Cardiac muscle cell (in vitro differentiated cells and primary cell): ENCODE data around the gene ROBO4. TPM values are rescaled to one million over a fixed set of nuclear protein-coding genes. Genes with fewer than 3 reads are reported as not detected.

Experiments
- DNase-seq, 2 donors: peaks; one replicate each; pipeline versions ENCODE4 v3.0.0 to v3.0.0-alpha.2; 2010 to 2017; ENCODE audit warnings: low read depth in 1 of 2, low spot score in 1 of 2
- H3K27ac ChIP-seq: fragments of 200-600 bp; sonication (generic); 2 replicates; pipeline ENCODE4 v1.5.1; 2016
- H3K27me3 ChIP-seq: fragments of 200-600 bp; sonication (generic); 2 replicates; pipeline ENCODE4 v1.6.0; 2016; ENCODE audit warnings: control low read depth
- H3K36me3 ChIP-seq: fragments of 200-600 bp; sonication (generic); 2 replicates; pipeline ENCODE4 v1.5.1; 2016; ENCODE audit warnings: control low read depth
- H3K4me1 ChIP-seq: fragments of 200-600 bp; sonication (generic); 2 replicates; pipeline ENCODE4 v1.8.1; 2017; ENCODE audit warnings: low read depth, mild to moderate bottlenecking, mixed run types
- H3K4me3 ChIP-seq: fragments of 200-600 bp; sonication (generic); 2 replicates; pipeline ENCODE4 v1.5.1; 2016; ENCODE audit warnings: mild to moderate bottlenecking
- H3K9me3 ChIP-seq: fragments of 200-600 bp; sonication (generic); 2 replicates; pipeline ENCODE4 v1.5.1; 2017; ENCODE audit warnings: low read depth, mild to moderate bottlenecking, control low read depth
- polyA plus RNA-seq: library from polyadenylated mRNA; unstranded; fragments of >200 nt; fragmentation: Nextera tagmentation; extraction: Ambion mirVana; gene quantifications from 2 replicates; pipeline ENCODE4 v1.2.1, GENCODE V29; 2016
- total RNA-seq: library from RNA; depleted of rRNA; stranded (reverse); fragments of >200 nt; gene quantifications from 2 replicates; pipeline ENCODE4 v1.2.3, GENCODE V29; 2016
- TF ChIP-seq, protein P1 (sequence below): IDR thresholded peaks from 2 replicates; pipeline ENCODE4 v1.5.1; 2012; ENCODE audit warnings: low read depth, mild to moderate bottlenecking, low read length

Gene ROBO4
- total and polyA plus RNA-seq, 2 experiments from 2014 or later, result 0.21 to 2.4 TPM

DNA sequence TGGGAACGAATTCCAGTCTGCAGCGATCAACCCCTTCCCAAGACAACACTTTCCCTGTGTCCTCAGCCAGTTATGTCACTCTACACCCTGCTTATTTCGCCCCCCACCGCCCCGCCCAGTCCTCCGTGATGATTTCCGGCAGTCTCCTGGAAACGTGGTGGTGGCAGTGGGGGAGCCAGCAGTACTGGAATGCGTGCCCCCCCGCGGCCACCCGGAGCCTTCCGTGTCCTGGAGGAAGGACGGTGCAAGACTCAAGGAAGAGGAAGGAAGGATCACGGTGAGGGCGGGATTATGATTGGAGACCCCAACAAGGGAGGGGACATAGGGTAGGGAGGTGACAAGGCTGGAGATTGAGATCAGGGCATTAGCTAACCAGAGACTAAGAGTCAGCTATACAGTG lies 28.3 kb downstream of the ROBO4 start:
- Histone ChIP-seq H3K36me3 (no peaks in the 10 kb centered on the region), H3K9me3 (no peaks in the 10 kb centered on the region), H3K27me3 (peaks cover 100% of the 10 kb centered on the region), H3K4me3 (no peak overlapping the region), H3K27ac (no peak overlapping the region), H3K4me1 (peaks cover 5% of the 10 kb centered on the region)
- no peak for DNase-seq
- TF ChIP-seq, protein P1, sequence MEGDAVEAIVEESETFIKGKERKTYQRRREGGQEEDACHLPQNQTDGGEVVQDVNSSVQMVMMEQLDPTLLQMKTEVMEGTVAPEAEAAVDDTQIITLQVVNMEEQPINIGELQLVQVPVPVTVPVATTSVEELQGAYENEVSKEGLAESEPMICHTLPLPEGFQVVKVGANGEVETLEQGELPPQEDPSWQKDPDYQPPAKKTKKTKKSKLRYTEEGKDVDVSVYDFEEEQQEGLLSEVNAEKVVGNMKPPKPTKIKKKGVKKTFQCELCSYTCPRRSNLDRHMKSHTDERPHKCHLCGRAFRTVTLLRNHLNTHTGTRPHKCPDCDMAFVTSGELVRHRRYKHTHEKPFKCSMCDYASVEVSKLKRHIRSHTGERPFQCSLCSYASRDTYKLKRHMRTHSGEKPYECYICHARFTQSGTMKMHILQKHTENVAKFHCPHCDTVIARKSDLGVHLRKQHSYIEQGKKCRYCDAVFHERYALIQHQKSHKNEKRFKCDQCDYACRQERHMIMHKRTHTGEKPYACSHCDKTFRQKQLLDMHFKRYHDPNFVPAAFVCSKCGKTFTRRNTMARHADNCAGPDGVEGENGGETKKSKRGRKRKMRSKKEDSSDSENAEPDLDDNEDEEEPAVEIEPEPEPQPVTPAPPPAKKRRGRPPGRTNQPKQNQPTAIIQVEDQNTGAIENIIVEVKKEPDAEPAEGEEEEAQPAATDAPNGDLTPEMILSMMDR, result no peak

DNA sequence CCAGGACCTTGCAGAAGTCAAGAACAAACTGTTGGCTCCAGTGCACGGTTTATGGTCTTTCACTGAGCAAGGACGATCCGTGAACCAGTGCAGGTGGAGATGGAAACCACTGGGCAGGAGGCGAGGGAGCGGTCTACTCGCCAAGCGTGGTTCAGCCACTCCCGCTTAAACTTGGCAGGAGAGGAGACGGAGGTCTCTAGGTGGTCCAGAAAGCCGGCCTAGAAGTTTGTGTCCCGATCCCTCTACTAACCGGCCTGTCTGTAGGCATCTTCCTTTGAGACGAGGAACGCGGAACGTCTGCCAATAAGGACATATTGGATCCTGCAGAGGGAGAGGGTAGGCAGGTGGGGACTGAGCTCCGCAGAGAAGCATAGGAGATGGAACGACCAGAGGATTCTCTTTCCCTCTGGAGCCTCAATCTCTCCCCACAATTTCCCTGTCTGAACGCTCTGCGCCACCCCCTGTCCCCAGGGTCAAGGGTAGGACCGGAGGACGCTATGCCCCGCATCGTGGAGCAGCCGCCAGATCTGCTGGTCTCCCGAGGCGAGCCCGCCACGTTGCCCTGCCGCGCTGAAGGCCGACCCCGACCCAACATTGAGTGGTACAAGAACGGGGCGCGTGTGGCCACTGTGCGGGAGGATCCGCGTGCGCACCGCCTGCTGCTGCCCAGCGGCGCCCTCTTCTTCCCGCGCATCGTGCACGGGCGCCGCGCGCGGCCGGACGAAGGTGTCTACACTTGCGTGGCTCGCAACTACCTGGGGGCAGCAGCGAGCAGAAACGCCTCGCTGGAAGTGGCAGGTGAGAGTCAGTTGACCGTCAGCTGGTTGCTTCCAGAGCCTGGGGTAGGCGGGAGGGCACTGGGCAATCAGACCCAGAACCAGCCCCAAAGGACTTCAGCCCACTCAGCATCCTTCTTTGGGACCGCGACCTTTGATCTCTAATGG lies 29.1 kb downstream of the ROBO4 start:
- peaks cover 5% of the 10 kb centered on the region for H3K4me1 ChIP-seq
- no peaks in the 10 kb centered on the region for H3K9me3 ChIP-seq
- TF ChIP-seq, protein P1, result no peak
- no peak for DNase-seq
- H3K27ac ChIP-seq, result no peak overlapping the region
- H3K36me3 ChIP-seq, result no peaks in the 10 kb centered on the region
- peaks cover 100% of the 10 kb centered on the region for H3K27me3 ChIP-seq
- no peak overlapping the region for H3K4me3 ChIP-seq

GRCh38 chr11:124867700-124868099 lies 30.0 kb downstream of the ROBO4 start:
- TF ChIP-seq, protein P1, result peak; percentile 54
- Histone ChIP-seq H3K27ac (no peak overlapping the region), H3K4me1 (peaks cover 12% of the 10 kb centered on the region), H3K9me3 (no peaks in the 10 kb centered on the region), H3K4me3 (no peak overlapping the region), H3K27me3 (peaks cover 100% of the 10 kb centered on the region), H3K36me3 (no peaks in the 10 kb centered on the region)
- DNase-seq, result peak; percentile 54 to 60

DNA sequence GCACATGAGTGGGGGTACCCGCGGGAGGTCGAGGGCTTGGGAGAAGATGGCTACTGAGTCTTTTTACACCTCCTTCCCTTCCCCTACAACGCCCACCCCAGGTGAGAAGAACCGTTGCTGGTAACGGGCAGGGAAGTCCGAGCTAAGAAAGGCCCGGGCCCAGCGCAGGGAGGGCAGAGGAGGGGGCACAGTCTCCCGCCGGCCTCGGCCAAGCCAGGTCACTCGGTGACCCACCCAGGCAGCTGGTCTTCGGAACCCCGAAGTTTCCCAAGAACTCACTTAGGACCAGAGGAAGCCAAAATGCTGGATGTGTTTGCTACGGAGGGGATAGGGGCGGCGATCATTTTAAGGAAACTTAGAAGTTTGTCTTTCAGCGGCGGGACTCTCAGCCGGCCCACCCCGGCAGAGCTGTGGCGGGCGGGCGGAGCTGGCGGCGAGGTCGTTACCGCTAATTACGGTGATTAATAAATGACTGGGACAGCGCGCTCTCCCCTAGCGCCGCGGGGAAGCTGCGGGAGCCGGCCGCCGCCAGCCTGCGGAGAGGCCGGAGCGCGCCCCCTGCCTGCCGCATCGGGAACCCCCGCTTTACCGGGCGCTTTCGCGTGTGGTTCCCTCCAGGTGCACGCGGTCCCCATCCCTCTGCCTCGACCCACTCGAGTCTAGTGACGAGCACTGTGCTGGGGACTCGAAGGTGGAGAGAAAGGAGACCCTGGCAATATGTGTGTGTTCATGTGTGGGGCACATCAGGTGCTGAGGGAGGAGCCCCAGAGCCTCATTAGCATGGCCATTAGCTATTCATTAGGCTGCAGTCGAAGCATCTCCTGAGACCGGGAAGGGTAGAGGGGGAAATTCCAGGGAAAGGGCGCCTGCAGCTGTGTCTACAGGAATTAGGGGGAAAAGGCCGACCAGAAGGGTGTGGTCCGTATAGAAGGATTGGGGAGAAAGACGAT lies 31.5 kb downstream of the ROBO4 start:
- Histone ChIP-seq H3K36me3 (no peaks in the 10 kb centered on the region), H3K4me3 (peak overlapping the region; percentile 27), H3K27me3 (peaks cover 99% of the 10 kb centered on the region), H3K4me1 (peaks cover 12% of the 10 kb centered on the region), H3K9me3 (no peaks in the 10 kb centered on the region), H3K27ac (no peak overlapping the region)
- TF ChIP-seq, protein P1, result peak; percentile 86
- peak; percentile 41 to 70 for DNase-seq

GRCh38 chr11:124865181-124865901 lies 32.3 kb downstream of the ROBO4 start, which contains the start of gene ROBO3:
Gene ROBO3, plus strand, starts transcription at chr11:124865432. Its CDS starts 146 bp downstream, at chr11:124865578.
- Histone ChIP-seq H3K27ac (no peak within 1 kb of the TSS), H3K9me3 (no peaks in the 10 kb centered on the region), H3K4me3 (peak within 1 kb of the TSS; percentile 27), H3K36me3 (no peaks in the 10 kb centered on the region), H3K4me1 (peaks cover 12% of the 10 kb centered on the region), H3K27me3 (peaks cover 91% of the 10 kb centered on the region)
- DNase-seq, result no peak
- TF ChIP-seq, protein P1, result no peak
